GM18508 (cell line): ENCODE measurements around the gene SLFN12L.
"Not testable (repeated sequence)": the region's sequence is repeated elsewhere in the genome, so short reads cannot be mapped to it uniquely, and the experiment has no call there.

Source experiments
- ATAC-seq: cut with Tn5 transposase; IDR thresholded peaks from one replicate; pipeline ENCODE4 v1.9.1; 2021; ENCODE audit warnings: moderate number of reproducible peaks; ENCODE audit not compliant: insufficient read depth, unreplicated experiment

Gene SLFN12L

DNA sequence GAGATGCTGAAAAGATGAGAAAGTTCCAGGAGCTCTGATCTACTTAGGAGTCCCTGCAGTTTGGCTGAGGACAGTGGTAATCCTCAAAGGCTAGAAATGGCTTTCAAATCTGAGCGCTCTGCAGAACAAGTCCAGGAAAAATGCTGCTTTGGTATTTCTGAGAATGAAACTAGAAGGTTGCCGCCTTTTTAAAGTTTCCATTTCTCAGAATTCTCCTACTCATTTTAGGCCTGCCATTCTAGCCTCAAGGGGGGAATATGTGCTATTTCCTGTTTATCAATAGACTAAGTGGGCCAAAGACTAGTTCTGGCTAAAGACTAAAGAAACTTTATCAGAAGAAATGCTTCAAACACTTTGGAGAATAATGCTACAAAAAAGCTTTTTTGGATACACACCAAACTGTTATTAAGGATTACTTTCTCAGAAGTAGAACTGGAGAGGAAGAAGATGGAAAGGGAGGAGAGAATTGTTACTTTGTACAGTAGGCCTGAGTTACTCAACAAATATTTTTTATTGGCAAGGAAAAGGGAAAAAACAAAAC is at the start of gene SLFN12L:
Gene SLFN12L (minus strand): TSS at position 78 of the 541 bp plus-strand sequence. CDS start 15,314 bp downstream, outside the sequence.
- ATAC-seq: no peak

DNA sequence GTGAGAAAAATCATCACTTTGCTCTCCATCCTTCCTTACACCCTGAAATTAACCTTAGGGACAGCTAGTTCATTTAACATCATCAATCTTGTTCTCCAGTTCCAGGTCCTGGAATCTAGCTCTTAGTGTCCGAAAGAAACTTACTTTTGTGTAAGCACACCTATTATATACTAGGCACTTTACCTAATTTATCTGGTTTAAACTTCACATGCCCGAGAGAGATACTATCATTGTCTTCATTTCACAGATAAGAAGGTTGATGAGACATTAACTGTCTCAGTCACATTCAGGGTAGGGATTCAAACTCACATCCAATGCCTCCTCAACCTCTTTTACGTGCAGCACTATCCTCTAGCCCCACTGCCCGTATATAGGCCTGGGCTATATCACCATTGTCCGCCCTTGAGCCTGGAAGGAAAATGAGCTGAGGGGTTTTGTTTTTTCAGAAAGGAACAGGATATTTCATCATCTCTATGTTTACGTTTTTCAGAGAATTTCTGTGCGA is 49.1 kb upstream of the SLFN12L start:
- no peak for ATAC-seq

DNA sequence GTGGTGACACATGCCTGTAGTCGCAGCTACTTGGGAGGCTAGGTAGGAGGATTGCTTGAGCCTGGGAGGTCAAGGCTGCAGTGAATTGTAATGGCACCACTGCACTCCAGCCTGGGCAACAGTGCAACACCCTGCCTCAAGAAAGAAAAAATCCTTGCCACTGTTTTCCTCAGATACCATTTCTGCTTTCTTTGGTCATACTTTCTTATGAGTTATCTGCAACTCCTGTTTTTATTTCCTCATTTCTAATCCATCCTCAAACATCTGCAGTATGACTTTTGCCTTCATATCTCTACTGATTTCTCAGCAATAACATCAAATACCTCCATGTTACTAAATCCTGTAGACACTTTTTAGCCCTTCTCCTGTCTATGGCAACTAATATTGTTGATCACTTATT is 46.6 kb upstream of the SLFN12L start:
- no peak for ATAC-seq

DNA sequence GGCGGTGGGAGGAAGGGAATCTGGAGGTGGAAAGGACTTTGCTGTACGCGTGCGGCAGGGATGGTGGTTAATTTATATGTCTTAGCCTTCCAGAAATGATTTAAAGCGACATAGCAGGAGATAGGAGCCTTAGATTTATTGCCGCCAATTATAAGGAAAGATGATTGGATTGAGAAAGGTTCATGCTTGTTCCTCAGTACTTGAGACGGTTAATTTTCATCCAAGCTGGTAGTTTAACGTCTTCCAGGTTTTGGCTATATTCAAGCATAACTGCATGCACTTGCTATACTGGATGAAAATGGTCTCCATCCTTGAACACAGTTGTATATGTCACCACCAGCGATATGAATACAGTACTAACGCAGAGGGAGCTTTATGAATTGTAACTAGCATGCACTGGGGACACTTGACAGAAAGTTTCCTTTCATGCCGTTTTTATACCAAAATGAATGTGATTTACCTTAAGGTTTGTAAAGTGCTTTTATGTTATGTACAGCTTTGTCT is 41.5 kb upstream of the SLFN12L start:
- no peak for ATAC-seq

DNA sequence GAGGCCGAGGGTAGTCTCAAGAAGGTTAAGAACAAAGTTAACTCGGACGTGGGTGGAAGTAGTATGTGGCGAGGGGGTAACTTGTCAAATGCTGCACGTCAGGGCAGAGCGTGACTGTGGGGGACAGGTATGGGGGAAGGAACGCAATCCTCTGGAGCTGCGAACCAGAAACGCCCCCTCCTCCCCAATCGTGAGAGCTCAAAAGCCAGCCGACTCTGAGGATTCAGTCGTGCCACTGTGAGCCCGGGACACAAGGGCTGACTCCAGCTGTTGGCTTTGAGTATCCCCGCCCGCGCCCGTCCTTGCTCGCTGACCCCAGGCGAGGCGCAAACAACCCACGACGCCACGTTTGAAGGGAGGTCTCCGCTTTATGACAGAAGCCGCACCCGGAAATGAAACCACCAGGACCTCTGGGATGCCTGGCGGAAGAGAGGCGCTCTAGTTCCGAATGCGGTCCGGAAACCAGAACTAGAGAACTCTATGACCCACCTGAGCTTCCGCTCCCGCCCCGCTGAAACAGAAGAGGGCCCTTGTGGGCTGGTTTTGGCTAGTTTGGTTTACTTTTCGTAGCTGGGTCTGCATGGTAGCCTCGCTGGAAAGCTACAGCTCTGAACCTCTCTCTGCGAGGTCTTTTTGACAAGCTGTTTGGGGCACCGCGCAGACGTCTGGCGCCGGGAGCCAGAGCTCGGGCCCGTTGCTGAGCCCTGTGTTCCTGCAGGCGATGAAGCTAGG is 40.9 kb upstream of the SLFN12L start, which contains the start of gene PEX12:
Gene PEX12 (minus strand): TSS at position 375 of the 732 bp plus-strand sequence. CDS start 550 bp downstream, outside the sequence.
- ATAC-seq: peak; percentile 52

DNA sequence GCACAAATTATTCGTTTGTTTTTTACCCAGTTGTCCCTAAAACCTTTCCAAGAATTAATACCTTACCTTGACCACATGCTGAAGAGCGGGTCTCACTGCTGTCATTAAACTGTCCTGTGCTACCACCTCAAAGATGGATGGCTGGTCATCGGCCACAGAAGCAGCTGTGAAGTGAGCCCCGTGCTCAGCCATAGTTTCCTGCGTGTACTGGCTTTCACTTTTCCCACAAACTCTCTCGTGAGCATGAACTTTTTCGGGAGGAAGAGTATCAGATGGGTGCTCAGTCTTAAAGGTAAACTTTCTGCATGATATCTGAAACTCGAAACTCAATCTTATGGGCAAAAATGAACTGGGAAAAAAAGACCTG is 40.3 kb upstream of the SLFN12L start:
- ATAC-seq: no peak

DNA sequence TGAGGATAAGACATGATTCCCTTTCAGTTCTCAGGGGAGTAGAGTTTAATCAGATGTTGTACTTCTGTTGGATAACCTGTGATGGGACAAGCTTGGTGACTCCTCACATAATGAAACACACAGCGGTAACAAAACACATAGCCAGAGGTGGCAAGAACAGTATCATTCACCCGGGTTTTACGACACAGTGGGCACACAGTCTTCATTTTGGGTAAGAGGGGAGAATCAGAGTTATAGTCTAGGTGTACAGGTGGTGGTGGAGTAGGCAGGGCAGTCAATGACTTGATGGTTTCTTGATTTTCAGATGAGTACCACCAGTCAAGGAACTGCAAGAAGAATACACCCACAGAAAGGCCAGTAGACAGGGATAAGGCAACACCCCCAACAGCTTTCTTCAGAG is 38.3 kb upstream of the SLFN12L start:
- no peak for ATAC-seq

DNA sequence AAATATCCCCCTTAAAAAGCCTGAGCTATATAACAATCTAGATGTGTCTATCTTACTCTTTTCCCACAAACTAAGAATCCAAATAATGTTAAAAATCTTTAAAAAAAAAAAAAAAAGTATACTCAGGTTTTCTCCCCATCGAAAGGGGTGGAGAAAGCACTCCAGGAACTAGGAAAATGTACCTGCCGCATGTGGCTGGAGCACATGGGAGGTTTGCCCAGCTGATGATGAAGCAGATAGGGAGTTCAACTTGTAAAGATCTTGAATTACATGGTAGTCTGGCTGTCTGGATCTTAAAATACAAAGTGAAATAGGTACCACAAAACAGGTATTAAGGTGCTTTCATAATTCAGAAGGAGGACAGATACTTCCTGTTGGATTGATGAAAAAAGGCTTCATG is 31.9 kb upstream of the SLFN12L start:
- no peak for ATAC-seq

DNA sequence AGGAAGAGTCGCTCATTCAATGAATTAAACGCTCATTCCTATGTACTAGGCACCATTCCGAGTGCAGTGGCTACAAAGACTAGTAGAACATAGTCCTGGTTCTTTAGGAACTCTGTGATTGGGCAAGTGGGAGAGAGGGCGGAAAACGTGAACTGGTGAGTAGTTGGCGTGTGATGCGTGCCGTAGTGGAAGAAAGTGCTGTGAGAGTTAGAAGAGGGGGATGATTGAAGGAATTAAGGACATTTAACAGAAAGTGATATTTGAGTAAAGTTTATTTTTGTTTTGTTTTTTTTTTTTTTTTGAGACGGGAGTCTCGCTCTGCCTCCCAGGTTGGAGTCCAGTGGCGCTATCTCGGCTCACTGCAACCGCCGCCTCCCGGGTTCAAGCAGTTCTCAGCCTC is 31.1 kb upstream of the SLFN12L start:
- ATAC-seq: no peak

DNA sequence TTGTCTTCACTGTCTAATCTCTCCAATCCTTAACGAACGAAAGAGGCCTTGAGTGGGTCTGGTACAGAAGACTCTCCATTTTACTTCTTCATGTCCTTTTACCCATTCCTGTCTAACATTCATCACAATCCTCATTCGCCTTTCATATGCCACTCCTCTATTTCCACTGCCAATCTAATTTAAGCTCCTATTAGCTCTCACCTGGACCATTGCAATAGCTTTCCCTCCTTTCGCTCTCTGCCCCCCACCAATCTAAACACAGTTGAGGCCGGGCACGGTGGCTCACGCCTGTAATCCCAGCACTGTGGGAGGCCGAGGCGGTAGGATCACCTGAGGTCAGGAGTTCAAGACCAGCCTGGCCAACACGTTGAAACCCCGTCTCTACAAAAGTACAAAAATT is 29.5 kb upstream of the SLFN12L start:
- ATAC-seq: no peak

DNA sequence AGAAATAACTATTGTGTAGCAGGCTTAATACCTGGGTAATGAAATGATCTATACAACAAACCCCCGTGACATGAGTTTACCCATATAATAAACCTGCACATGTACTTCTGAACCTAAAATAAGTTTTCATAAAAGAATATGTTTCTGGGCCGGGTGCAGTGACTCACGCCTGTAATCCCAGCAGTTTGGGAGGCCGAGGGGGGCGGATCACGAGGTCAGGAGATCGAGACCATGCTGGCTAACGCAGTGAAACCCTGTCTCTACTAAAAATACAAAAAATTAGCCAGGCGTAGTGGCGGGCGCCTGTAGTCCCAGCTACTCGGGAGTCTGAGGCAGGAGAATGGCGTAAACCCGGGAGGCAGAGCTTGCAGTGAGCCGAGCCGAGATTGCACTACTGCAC is 25.7 kb upstream of the SLFN12L start:
- ATAC-seq: not testable (repeated sequence)

DNA sequence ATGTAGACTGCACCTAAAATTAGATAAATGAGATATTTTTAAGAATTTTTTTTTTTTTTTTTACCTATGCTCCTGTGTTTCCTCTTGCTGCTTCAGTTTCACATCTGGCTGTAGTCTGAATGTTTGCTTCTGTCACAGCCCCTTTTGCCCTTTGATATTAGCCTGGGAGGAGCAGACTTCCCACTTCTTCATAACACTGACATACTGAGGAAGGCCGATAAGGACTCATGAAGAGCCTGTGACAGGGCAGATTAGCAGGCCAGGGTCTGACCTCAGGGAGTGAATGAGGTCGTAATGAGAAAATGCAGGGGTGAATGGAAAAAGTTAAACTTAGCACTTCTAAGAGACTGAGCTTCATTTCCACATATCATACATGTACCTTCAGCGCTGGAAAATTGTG is 23.2 kb upstream of the SLFN12L start, which contains the start of gene SLFN14:
Gene SLFN14 (minus strand): TSS at position 117 of the 400 bp plus-strand sequence. CDS start 2,757 bp downstream, outside the sequence.
- no peak for ATAC-seq

DNA sequence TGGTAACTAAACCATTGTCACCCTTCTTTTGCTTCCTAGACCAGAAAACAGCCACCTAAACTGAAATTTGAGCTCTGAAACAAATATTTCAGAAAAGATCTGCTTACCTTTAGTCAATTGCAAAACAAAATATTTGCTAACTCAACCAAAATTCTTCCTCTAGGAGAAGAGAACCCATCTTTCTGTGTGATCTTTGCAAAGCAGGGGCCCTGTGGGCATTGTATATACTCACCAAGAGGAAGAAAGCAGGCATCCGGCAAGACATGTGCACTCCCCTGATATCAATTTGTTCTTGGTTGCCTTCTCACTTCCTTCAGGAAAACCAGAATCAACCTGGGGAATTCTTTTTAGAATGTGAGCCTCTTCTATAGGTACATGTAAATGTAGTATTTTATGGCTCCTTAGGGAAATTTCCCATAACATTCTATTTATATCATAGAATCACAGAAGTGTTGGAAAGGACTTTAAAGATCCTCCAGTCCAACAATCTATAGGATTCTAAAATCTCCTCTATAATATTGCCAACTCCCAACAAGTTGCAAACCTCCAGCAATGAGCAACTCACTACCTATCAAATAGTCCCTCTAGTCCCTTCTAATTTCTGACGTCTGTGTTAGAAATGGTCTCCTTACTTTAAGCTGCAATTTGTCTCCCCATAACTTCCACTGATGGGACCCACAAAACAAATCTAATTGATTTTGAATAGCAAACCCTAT is 22.2 kb upstream of the SLFN12L start:
- no peak for ATAC-seq

DNA sequence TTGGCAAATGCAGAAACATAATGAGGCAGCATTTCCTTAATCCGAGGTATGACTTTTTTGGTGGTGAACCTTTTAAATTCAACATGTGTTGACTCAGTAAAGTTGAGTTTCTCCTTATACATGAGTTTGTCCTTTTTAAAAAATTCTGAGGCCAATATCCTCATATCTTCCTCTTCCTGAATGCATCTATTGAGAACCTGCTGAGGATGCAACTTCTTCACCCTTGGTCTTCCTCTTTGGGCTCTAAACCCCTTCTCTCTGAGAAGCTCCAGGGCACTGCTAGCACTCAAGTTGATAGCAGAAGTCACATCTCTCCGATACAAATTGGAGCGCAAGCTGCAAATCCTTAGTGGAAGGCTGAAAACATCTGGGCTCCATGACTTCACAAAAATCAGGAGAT is 19.9 kb upstream of the SLFN12L start:
- ATAC-seq: no peak

DNA sequence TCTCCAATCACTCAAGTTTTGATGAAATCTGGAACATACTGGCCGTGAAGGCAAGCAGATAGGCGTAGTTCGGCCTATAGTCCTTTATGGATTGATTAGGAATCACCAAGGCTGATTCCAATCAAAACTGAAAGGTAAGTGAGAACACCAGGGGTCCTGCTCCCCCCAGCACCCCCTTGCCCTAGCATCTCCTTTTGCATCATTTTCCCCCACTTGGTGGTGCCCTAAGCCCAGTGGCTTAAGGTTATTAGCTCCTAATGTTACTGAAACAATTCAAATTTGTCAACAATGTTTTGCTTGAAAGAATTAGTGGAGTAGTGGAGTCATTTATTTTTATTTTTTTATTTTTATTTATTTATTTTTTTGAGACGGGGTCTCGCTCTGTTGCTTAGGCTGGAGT is 18.2 kb upstream of the SLFN12L start:
- ATAC-seq: no peak

DNA sequence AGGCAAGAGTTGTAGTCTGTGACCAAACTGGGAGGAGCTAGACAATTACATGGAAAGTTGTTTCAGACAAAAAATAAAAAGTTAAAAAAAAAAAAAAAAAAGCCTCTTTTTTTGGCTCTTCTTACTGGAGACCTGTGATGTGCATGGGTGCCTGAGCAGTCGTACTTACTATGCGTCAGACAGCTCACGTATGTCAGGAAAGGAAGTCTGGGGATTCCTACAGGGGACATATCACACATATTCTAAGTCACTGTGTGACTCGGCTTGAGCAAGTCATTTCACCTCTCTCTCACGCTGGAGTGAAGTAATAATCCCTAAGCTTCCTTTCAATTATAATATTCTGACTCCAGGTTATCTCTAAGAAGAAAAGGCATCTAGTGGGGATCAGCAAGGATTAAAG is 17.2 kb upstream of the SLFN12L start:
- ATAC-seq: no peak

DNA sequence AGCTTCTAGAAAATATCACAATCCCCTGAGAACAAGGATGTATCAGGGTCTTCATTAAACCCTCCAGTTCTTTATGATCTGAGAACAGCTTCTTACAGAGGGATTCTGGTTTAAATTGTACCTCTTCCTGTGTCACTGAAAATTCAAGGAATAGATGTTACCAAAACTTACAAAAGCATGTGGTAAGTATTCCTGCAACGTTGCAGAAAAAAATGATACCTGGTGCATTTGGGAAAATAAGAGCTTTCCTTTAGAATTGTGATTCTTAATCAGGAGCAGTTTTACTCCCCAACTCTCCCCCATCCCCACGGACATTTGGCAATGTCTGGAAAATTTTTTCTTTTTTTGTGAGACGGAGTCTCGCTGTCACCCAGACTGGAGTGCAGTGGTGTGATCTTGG is 15.8 kb upstream of the SLFN12L start:
- ATAC-seq: no peak

DNA sequence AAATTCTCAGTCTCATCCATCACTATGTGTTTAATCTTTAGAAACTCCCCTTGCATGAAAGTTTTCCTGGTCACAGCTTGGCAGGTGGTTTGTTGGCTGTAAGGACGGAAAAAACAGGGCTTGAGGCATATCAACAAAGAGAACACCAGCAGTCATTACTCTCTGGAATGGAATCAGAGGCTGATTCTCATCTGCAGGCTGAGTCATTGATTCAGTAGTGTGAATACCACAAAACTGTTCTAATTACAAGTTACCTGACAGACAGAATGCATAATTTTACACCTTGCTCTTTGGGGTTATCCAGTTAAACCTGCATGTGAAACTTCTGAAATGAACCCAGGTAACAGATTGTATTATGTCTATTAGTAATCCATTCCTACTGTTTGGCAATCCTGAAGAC is 11.5 kb upstream of the SLFN12L start:
- ATAC-seq: no peak

DNA sequence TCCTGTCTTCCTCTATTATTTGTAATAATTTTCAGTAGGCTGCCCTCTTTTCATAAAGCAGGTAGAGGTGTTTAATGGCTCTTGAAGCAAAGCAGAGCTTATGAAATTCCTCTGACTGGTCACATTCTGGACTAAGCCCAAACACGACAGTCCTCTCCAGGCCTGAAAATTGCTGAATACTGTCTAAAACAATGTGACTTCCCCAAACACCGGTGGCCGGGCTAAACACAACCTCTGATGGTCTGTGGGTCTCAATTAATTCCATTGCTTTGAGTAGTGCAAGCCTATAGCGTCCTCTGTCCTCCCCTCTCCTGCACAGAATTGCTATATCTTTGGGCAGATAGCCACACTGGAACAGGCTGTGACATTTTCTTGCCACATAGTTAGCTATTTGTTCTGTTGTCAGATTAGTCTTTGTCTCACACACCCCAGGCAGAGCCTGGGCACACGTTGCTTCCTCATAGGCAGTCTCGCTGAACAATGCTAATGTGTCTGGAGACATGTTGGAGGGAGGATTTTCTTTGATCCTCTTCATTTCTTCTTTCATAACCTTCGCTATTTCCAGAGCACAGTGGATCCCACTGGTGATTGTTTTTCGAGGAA is 10.8 kb upstream of the SLFN12L start:
- ATAC-seq: no peak

DNA sequence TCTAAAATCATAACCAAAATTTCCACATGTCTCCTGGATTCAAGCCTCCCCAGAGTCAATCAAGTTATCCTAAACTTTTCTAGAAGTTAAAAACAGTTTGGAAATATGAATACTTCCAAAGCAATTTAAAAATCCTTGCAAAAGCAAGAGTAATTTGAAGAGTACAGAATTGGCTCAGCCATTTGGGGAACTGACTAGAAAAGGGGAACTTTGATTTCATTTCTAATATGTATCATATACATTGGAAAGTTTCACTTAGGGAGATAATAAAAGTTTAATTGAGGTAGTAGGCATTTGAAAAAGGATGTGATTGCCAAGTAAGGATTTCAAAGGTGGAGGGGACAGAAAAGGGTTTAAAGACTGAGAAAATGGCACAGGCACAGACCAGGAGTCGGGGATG is 9.0 kb upstream of the SLFN12L start:
- no peak for ATAC-seq

DNA sequence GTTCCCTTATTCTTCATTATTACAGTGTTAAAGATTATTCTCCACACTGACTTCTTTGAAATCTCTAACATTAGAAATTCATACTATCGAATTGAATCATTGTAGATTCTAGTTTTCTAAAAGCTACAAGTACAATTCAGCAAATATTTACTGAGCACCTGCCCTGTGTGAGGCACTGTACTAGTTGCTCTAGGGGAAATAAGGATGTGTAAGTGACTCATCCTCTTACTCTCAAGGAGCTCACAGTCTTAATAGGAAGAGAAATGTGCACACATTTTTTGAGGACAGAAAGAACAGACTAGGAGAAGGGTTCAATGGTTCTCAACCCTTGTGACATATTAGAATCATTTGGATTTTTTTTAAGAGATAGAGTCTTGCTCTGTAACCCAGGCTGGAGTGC is 7.7 kb upstream of the SLFN12L start:
- ATAC-seq: no peak
